ENCODE data around the gene SIM2.

Gene SIM2

DNA sequence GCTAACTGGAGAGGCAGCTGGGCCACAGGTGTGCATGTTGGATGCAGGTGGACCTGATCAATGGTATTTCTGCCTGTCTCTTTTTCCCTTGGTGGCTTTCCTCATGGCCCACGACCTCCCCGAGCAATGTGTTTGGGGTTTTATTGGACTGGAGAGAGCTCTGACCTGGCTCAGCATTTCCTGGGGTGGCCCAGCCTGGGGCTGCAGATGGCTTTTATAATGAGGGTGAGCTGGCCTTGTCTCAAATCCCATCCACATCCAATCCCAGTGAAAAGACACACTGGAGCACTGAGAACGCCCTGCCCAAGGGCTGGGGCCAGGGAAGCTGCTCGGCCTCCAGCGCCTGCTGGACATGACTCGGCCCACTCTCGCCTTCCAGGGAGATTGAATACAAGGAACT, 44.1 kb downstream of the SIM2 start:
- DNase-seq = no peak

DNA sequence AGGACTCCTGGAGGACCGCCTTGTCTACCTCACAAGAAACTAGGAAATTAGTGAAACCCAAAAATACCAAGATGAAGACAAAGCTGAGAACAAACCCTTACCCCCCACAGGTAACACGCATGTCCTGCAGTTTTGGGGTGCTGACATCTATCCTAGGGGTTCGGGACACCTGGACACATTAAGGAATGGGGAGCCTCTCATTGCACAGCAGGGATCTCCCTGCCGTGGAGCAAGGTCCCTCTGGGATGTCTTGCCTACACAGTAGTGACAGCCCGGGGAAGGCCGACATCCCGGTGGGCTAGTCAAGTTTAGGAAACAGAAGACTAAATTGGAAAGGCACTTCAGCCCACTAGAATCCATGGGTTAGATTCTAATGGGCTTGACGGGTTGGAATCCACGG, 44.5 kb downstream of the SIM2 start:
- DNase-seq = no peak

DNA sequence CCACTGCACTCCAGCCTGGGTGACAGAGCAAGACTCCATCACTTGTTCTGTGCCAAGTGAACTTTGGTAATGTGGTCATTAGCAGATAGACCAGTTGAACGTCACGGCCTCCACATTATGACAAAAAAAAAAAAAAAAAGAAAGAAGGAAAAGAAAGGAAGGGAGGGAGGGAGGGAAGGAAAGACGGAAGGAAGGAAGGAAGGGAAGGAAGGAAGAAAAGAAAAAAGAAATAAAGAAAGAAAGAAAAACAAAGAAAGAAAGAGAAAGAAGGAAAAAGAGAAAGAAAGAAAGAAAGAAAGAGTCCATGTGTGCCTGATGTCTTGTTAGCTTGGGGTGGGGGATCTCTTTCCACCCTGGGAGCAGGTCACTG, 45.3 kb downstream of the SIM2 start:
- no peak for DNase-seq

DNA sequence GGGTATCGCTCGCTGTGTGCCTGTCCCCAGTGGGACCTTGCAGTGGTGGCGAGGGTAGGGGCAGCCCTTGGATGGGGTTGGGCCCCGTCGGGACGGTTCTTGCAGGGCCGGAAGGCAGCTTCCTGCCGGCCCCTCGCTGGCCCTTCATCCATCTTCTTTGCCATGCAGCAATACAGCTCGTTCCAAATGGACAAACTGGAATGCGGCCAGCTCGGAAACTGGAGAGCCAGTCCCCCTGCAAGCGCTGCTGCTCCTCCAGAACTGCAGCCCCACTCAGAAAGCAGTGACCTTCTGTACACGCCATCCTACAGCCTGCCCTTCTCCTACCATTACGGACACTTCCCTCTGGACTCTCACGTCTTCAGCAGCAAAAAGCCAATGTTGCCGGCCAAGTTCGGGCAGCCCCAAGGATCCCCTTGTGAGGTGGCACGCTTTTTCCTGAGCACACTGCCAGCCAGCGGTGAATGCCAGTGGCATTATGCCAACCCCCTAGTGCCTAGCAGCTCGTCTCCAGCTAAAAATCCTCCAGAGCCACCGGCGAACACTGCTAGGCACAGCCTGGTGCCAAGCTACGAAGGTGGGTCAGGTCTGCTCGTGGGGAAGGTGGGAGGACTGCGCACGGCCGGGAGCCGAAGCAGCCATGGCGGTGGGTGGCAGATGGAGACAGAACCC, 45.8 kb downstream of the SIM2 start:
- no peak for DNase-seq

DNA sequence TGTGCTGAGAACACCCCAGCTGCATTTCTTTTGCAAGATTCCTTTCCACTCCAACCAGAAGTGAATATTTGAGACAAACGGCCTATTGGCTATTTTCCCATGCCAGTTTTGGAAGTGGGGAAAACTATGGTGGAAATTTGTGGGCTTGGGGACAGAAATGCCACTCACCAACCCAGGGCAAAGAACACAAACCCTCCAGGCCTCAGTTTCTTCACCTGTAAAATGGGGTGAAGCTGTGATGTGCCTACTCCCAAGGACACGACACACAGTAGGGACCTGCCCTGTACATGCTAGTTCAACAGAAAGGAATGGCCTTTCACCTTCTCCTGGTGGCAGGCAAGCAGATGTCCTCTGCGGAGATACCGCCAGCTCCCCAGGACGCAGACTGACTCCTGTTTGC, 46.5 kb downstream of the SIM2 start:
- DNase-seq = no peak

DNA sequence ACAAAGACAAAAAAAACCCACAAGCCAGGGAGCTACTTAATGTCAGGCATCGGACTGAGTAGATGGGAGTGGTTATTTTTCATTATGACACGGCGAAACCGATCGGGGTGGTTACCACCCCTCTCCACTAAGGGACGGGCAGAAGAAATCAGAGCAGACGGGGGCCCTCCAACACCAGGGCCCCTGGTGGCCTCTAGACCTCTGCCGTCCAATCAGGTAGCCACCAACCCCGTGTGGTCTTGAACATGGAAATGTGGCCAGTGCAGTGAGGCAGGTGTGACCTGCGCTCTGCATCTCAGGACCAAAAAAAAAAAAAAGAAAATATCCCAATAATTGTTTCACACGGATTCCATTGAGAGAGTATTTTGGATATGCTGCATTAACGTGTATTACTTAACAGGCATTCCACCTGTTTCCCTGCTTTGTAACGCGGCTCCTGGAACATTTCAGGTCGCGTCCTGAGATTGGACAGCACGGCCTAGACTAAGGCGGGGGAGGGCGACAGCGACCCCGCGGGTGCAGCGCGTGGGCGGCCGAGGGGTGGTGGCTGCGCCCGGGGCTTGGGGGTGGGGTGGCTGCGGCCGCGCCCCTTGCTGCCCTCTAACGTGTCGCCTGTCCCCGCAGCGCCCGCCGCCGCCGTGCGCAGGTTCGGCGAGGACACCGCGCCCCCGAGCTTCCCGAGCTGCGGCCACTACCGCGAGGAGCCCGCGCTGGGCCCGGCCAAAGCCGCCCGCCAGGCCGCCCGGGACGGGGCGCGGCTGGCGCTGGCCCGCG, 48.3 kb downstream of the SIM2 start:
- no peak for DNase-seq

DNA sequence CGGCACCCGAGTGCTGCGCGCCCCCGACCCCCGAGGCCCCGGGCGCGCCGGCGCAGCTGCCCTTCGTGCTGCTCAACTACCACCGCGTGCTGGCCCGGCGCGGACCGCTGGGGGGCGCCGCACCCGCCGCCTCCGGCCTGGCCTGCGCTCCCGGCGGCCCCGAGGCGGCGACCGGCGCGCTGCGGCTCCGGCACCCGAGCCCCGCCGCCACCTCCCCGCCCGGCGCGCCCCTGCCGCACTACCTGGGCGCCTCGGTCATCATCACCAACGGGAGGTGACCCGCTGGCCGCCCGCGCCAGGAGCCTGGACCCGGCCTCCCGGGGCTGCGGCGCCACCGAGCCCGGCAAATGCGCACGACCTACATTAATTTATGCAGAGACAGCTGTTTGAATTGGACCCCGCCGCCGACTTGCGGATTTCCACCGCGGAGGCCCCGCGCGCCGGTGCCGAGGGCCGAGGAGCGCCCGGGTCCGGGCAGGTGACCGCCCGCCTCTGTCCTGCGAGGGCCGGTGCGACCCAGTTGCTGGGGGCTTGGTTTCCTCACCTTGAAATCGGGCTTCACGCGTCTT, 49.0 kb downstream of the SIM2 start:
- DNase-seq = peak; percentile 49

DNA sequence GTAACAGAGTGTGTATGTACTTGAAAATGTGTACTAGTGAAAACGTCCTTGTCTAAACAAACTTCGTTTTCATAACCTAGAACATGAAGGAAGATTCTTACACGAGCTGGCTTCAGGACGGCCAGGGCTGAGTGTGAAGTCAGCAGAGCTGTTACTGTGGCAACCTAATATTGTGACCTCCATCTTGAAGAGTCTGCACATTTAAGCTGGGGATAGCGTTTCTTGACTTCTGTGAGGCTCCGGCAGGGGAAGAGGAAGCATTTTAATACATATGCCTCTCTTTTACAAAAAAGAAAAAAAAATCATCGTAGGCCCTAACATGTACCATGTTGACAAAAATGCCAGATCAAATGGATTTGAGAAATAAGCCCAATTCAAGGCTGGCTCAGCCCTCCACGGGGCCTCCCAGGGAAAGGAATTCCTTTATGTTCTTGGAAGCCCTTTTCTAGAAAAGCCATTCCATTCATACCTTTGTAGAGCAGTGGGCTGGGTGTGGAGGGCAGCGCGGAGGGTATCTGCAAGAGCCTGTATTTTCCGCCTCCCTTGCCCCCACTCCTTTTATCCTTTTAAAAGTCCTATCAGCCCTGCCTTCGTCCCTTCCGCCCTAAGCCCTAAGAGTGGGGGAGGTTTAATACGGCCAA, 51.1 kb downstream of the SIM2 start:
- DNase-seq = no peak

DNA sequence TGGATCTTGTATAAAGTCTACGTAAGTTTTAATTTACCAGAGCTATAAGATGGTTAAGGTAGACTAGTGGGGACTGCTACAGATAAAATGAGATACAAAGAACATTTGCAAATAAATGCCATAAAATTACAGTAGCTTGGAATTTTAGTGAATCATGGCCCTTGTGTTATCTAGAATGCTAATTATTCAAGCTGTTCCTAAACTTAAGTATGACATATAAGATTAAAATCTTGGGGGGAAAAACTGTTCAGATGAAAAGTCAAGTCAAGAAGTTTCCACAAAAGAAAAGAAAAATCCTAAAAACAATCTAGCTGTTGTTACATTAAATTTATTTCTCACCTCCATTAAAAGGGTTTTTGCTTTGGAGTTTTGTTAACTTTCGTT, 51.7 kb downstream of the SIM2 start:
- no peak for DNase-seq

DNA sequence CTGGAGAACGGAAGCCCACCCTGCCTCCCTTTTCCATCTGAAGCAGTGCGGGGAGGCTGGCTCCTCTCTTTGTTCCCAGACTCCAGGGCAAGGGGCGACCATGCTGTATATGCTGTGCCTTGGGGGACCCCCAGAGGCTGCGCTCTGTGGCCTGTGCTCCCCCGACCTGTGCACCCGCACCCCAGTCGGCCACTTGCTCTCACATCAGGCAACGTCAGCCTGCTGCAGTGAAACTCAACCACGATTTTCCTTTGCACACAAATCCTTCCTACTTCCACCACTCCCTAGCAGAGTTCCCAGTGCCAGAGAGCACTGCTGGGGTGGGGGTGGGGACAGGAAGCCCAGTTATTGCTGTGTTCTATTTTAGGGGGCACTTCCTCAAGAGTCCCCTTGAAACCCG, 52.5 kb downstream of the SIM2 start:
- DNase-seq = no peak

DNA sequence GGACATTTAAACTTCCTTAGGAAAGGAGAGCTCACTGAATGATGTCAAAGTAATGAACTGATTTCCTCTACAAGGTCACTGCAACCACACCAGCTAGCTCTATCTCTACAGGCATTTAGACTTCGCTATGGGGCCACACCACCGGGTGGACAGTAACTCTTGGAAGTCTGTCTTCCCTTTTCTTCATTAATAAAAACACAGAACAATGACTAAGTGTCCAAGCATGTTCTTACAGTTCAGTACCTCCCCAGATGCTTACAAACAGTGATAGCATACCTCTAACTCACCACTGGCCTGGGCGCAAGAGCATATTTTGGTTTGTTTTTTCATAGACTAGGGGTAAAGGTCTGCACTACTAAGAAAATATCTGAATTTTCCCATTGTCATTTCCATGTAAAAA, 54.6 kb downstream of the SIM2 start:
- no peak for DNase-seq

DNA sequence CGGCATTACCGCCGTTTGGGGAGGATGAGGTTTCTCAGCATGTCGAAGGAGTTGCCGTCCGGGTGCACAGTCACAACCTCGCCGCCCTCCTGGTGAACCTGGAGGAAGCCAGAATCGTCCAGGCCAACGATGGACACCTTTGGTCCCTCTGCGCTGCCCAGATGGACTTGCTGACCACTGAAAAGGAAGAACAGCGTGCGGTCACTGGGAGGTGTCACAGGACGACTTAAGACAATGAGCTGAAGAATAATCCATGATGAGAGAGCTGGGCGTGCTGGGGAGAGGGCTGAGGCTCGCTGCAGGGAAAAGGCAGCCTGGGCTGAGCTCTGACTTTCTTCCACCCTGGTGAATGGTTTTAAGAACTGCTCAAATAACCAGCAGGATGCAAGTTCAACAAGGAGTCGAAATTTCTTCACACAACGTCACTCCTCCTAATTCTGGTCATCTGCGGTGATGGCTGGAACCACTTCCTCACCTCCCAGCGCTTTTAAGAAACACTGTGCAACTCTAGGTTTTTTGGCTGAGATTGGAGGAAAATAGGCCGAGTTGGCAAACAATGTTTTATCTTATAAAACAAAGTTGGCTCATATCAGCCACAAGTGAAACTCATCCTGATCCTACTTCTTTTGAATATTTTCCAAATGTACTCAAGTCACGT, 55.5 kb downstream of the SIM2 start:
- DNase-seq = no peak

DNA sequence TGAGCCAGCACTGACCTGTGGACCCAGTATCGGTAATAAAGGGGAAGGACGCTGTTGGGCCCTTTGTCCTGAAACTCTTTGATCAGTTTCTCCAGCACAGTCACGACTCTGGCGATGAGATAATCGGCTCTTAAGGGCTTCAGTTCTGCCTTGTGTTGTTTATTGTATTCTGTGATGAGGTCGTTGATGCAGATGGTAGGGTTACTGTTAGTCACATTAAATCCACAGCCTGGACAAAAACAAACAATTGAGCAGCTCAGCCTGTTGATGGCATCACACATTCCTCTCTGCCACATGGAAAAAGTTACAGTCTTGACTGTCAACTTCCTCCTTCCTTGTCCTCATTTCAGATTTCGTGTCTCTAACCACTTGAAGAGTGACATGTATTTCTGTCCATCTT, 57.6 kb downstream of the SIM2 start:
- DNase-seq = peak; percentile 2

DNA sequence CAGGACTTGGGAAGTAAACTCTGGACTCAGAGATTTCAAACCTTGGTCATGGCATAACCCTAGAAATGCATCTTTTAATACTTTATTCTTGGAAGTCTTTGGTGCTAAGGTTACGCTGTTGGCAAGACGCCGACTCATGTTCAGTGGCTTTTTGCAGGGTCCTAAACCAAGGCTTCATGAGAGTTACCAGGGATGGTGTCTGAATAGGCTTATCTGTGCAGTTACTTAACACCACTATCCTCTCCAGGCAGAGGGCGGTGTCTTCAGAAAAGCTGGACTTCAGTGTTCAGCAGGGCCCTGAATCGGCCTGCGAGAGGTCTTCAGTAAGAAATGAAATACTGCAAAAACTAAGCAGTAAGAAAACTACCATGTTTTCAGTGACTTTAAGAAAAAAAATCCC, 58.3 kb downstream of the SIM2 start:
- no peak for DNase-seq

DNA sequence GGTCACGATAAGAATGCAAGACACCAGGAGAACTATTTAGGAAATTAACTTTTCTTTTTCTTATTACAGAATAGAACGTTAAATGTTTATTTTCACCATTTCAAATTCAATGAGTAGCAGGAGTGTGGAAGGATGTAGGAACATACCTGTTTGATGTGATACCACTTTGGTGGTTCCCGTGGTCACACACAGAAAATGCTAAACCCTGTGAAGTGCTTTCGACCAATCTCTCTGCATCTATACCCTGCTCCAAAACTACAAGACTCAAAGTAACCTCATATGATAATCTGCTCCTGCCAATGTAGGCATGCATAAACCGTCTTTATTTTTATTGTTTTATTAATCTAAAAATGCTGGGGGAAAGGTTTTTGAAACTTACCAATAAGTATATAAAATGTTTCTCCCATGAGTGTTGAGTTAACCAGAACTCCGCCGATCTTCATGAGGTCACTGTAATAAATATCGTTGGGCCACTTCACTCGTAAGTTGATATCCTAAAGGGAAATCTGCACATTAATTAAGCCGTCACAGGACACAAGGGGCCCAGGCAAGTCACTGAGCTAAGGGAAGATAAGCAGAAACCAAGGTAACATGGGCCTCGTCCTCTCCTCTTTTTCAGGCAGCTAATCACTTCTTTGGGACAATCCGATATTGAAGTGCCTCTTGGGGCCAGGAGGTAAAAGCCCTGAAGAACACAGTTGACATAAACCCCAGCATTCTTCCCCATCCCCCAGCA, 60.6 kb downstream of the SIM2 start:
- no peak for DNase-seq

DNA sequence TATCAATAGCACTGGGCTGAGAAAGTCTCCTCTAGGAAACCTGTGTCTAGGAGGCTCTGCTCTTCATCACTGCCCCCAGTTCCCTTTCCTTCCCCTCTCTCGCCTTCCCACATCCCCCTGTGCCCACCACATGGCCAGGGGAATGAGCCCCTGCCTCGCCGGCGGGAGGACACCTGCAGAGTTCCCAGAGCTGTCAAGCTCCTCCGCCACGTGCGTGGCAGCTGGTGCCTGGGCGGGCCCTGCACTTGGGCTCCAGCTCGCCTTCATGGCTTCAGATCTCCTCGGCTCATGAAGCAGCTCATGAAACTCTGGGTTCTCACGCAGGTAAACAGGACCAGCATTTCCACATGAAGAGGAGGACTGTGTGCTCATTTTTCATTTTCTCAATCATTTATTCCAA, 62.8 kb downstream of the SIM2 start:
- no peak for DNase-seq

DNA sequence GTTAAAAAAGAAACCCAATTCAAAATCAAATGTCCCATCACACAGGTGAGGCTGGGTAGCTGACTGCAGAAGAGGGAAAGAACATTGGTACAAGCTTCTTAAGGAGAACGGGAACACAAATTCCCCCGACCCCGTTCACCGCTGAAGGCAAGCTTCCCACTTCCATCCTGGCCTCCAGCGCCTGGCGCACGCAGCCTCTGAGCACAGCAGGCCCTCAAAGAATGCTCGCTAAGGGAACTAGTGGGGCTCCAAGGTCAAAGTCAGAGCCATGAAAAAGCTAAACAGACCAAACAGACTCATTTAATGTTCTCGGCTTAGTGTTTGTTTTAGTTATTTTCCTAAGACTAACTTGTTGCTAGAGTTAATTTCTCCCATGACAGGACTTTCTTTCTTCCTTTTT, 63.7 kb downstream of the SIM2 start:
- no peak for DNase-seq

DNA sequence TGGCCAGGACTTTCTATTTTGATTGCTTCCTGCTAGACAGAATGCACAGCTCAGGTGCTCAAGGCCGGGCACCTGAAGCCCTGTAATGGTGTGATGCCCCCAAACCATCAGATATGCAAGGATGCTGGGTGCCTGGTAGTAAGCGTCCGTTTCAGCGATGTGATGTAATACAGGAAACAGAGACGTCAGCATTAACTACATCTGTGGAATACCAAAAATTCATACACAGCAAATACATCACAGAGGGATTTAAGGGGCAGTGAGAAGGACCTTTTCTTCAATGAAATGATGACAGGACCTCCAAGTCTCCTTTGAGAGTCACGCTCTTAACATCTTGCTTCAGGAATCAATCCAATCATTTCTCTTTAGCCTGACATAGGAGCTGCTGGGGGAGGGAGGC, 64.4 kb downstream of the SIM2 start:
- DNase-seq = no peak

DNA sequence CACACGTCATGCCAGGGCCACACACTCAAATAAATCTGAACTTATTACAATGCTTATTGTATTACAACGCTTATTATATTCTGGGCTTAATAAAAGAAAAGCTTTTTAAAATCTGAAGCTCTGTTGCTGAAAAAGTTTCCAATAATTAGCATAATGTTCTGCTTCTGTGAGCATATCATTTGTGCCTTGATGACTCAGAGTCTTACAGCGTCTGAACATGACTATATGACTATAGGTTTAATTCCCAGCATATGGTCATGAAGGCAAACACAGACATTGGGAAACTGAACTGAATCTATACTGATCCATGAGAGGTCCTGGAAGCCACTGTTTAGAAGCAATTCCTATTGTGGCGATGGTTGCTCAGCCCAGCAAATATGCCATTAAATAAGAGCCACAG, 66.3 kb downstream of the SIM2 start:
- DNase-seq = no peak

DNA sequence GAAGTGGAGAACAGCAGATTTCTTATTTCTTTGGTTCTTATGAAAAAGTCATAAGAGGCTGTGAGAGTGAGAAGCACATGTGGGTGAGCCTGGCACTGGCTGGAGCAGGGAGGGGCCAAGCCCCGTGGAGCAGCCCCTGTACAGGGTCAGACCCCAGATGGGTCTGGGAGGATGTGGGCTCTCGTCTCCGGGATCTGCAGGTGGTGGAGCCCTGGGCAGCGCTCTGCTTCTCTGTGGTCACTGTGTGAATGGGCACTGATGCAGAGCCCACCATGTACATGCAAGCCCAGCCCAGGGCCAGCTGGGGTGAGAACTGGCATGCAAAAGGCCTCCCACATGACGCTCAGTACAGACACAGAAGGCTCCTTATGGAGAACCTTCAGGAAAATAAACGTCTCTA, 67.6 kb downstream of the SIM2 start:
- DNase-seq = no peak

DNA sequence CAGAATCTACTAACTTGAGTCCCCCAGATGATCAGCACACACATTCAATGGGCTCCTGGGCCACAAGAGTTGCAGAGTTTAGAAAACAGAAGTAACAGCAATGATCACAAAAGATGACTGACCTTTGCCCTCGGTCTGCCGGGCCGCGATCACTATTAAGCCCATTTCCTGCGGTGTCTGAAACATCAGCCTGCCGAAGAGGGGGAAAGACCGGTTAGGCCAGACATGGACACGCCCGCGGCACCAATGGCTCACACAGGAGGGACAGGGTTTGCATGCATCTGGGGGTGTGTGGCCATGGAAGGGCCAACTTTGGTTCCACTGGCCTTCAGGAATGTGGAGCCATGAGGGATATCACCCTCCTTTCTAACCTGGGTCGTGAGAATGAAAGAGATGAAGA, 68.2 kb downstream of the SIM2 start:
- no peak for DNase-seq

DNA sequence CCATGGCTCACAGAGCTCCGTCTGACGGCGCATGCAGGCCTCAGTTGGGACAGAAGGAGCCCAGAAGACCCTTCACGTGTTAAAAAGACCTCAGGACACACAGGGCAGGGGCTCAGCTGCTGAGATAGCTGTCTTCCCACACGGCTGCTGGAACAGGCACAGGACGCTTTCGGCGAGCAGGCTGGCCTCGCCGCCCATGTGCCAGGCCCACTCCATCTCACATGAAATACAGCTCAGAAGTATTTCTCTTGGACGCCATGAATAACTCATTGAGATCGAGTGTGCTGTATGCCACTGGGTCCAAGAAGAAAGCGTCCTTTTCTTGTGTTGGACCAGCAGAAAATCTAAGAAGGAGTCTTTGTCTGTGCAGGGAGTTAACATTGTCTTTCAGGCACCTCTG, 69.6 kb downstream of the SIM2 start:
- DNase-seq = no peak
